HEK293 (cell line): ENCODE results near the gene PPM1F.
"Not testable (repeated sequence)": the region's sequence is repeated elsewhere in the genome, so short reads cannot be mapped to it uniquely, and the experiment has no call there.

Experiments
- CTCF ChIA-PET: fragments of 350-600 bp; formaldehyde crosslinking; extraction: SDS; loops from one replicate; lab custom pipeline; 2021; ENCODE audit warnings: antibody characterized with exemption; lab: Yijun Ruan, JAX
- POLR2A ChIA-PET: fragments of 300-600 bp; formaldehyde crosslinking; extraction: SDS; loops from one replicate; lab custom pipeline; 2020; ENCODE audit warnings: antibody characterized with exemption, inconsistent platforms; lab: Yijun Ruan, JAX
- H3K27ac ChIP-seq: fragments of 200-500 bp; sonication (Bioruptor generic); 2 replicates; pipeline ENCODE4 v1.5.1; 2014; ENCODE audit warnings: low read depth, low read length, control low read depth, inconsistent platforms; ENCODE audit errors: extremely low read depth
- H3K36me3 ChIP-seq, 2 experiments: fragments of 200-500 bp in 1 of 2; sonication (Bioruptor generic) in 1 of 2; 1 replicate in 1 of 2; 2 replicates in 1 of 2; pipeline ENCODE4 v1.5.1; 2014 to 2017; ENCODE audit warnings: inconsistent platforms in 2 of 2, low read length in 2 of 2; ENCODE audit not compliant: control insufficient read depth in 2 of 2, insufficient read depth in 1 of 2
- H3K4me1 ChIP-seq: fragments of 200-500 bp; sonication (Bioruptor generic); 2 replicates; pipeline ENCODE4 v1.5.1; 2014; ENCODE audit warnings: mild to moderate bottlenecking, low read length, inconsistent platforms; ENCODE audit not compliant: control insufficient read depth, insufficient read depth
- H3K4me3 ChIP-seq: 2 replicates; pipeline ENCODE4 v1.5.1; 2011; ENCODE audit warnings: low read depth, mild to moderate bottlenecking, control low read depth, low read length, moderate library complexity
- H3K9me3 ChIP-seq: fragments of 200-500 bp; sonication (Bioruptor generic); 2 replicates; pipeline ENCODE4 v1.5.1; 2014; ENCODE audit warnings: low read depth, low read length, inconsistent platforms; ENCODE audit not compliant: control insufficient read depth, insufficient read depth
- BCL6B ChIP-seq: fragments of 450-650 bp; formaldehyde crosslinking; IDR thresholded peaks from 2 replicates; pipeline ENCODE4 v1.5.1; 2017; ENCODE audit warnings: missing biosample characterization, missing genetic modification characterization
- KLF1 ChIP-seq: fragments of 450-650 bp; formaldehyde crosslinking; IDR thresholded peaks from 2 replicates; pipeline ENCODE4 v1.5.1; 2016; ENCODE audit warnings: missing biosample characterization, missing genetic modification characterization
- PRDM6 ChIP-seq: fragments of 450-650 bp; formaldehyde crosslinking; IDR thresholded peaks from 2 replicates; pipeline ENCODE4 v1.5.1; 2017; ENCODE audit warnings: missing biosample characterization, missing genetic modification characterization
- ZNF350 ChIP-seq: fragments of 450-650 bp; formaldehyde crosslinking; IDR thresholded peaks from 2 replicates; pipeline ENCODE4 v1.5.0; 2017; ENCODE audit warnings: missing biosample characterization, mild to moderate bottlenecking, missing genetic modification characterization
- ZNF37A ChIP-seq: fragments of 450-650 bp; IDR thresholded peaks from 2 replicates; pipeline ENCODE4 v1.5.1; 2018; ENCODE audit warnings: missing biosample characterization, missing genetic modification characterization
- ZNF585B ChIP-seq: fragments of 450-650 bp; formaldehyde crosslinking; IDR thresholded peaks from 2 replicates; pipeline ENCODE4 v1.5.1; 2016; ENCODE audit warnings: missing biosample characterization, missing genetic modification characterization
- ZNF660 ChIP-seq: fragments of 450-650 bp; IDR thresholded peaks from 2 replicates; pipeline ENCODE4 v1.5.1; 2018; ENCODE audit warnings: missing biosample characterization, mild to moderate bottlenecking, missing genetic modification characterization
- TF ChIP-seq, protein P1 (sequence below): fragments of 450-650 bp; formaldehyde crosslinking; conservative IDR thresholded peaks from 2 replicates; pipeline ENCODE4 v1.5.1; 2016; ENCODE audit warnings: low read depth, missing biosample characterization, missing genetic modification characterization
- TF ChIP-seq, protein P2 (sequence below): fragments of 450-650 bp; formaldehyde crosslinking; IDR thresholded peaks from 2 replicates; pipeline ENCODE4 v1.5.1; 2016; ENCODE audit warnings: missing biosample characterization, missing genetic modification characterization

Gene PPM1F

DNA sequence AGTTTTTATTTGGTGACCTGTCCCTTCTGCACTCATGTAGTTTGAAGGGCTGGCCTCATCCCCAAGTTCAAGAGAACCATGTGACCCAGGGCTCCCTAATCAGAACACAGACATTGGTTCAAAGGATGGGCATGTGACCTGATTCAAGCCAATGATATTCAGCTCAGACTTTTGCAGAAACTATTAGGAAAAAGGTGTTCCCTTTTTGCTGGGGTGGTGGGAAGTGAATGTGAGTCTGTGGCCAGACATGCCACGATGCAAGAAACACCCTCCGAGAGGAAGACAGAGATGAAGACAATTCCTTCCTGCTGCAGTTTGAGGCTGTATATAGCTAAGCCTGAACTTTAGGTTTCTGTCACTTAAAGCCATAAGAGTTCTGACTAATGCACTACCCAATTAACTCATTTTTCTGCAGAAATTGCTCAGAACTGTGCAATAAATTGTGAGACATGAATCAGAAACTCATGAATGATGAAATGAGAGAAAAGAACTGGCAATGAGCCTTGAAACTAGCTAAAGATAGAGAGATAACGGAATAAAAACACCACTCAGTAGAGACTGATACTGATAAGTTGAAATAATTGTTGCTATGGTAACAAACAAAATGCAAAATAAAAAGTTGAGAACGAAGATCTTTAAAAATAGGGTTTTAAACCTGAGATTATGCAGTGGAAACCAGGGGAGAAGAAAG lies 76.0 kb downstream of the PPM1F start:
- Histone ChIP-seq H3K27ac (no peak overlapping the region), H3K4me1 (no peaks in the 10 kb centered on the region), H3K36me3 (peaks cover 0 to 3% of the 10 kb centered on the region in 2 experiments; a peak in 1 of 3 replicates), H3K4me3 (no peak overlapping the region), H3K9me3 (no peaks in the 10 kb centered on the region)
- ChIA-PET POLR2A (no interaction called here), CTCF (interaction anchor here (0.7 to 0.9 kb wide), 2 partner anchors 12 to 153 kb away, joined by 5 read pairs; no protein-coding TSS in a partner anchor)
- TF ChIP-seq ZNF350 (tag by site-specific recombination) (no peak), ZNF660 (tag by site-specific recombination) (no peak), BCL6B (tag by site-specific recombination) (no peak), KLF1 (tag by site-specific recombination) (no peak), ZNF37A (tag by site-specific recombination) (no peak), PRDM6 (tag by site-specific recombination) (peak; percentile 48; the same call in 1 of the 2 replicates)
- TF ChIP-seq, protein P1, sequence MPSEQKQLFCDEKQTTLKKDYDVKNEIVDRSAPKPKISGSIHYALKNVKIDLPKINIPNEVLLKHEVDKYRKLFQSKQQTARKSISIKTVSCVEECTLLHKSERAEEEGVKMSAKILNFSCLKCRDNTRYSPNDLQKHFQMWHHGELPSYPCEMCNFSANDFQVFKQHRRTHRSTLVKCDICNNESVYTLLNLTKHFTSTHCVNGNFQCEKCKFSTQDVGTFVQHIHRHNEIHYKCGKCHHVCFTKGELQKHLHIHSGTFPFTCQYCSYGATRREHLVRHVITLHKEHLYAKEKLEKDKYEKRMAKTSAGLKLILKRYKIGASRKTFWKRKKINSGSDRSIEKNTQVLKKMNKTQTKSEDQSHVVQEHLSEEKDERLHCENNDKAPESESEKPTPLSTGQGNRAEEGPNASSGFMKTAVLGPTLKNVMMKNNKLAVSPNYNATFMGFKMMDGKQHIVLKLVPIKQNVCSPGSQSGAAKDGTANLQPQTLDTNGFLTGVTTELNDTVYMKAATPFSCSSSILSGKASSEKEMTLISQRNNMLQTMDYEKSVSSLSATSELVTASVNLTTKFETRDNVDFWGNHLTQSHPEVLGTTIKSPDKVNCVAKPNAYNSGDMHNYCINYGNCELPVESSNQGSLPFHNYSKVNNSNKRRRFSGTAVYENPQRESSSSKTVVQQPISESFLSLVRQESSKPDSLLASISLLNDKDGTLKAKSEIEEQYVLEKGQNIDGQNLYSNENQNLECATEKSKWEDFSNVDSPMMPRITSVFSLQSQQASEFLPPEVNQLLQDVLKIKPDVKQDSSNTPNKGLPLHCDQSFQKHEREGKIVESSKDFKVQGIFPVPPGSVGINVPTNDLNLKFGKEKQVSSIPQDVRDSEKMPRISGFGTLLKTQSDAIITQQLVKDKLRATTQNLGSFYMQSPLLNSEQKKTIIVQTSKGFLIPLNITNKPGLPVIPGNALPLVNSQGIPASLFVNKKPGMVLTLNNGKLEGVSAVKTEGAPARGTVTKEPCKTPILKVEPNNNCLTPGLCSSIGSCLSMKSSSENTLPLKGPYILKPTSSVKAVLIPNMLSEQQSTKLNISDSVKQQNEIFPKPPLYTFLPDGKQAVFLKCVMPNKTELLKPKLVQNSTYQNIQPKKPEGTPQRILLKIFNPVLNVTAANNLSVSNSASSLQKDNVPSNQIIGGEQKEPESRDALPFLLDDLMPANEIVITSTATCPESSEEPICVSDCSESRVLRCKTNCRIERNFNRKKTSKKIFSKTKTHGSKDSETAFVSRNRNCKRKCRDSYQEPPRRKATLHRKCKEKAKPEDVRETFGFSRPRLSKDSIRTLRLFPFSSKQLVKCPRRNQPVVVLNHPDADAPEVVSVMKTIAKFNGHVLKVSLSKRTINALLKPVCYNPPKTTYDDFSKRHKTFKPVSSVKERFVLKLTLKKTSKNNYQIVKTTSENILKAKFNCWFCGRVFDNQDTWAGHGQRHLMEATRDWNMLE (tag by site-specific recombination), result no peak
- TF ChIP-seq, protein P2, sequence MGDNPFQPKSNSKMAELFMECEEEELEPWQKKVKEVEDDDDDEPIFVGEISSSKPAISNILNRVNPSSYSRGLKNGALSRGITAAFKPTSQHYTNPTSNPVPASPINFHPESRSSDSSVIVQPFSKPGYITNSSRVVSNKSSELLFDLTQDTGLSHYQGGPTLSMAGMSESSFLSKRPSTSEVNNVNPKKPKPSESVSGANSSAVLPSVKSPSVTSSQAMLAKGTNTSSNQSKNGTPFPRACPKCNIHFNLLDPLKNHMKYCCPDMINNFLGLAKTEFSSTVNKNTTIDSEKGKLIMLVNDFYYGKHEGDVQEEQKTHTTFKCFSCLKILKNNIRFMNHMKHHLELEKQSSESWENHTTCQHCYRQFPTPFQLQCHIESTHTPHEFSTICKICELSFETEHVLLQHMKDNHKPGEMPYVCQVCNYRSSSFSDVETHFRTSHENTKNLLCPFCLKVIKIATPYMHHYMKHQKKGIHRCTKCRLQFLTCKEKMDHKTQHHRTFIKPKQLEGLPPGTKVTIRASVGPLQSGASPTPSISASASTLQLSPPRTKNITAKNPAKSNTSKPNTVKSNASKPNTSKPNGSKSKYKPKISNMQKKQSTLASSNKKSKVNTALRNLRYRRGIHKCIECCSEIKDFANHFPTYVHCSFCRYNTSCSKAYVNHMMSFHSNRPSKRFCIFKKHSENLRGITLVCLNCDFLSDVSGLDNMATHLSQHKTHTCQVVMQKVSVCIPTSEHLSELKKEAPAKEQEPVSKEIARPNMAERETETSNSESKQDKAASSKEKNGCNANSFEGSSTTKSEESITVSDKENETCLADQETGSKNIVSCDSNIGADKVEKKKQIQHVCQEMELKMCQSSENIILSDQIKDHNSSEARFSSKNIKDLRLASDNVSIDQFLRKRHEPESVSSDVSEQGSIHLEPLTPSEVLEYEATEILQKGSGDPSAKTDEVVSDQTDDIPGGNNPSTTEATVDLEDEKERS (tag by site-specific recombination), result no peak

GRCh38 chr22:21874953-21875352 lies 77.7 kb downstream of the PPM1F start:
- H3K9me3 ChIP-seq, H3K36me3 ChIP-seq, H3K27ac ChIP-seq, H3K4me3 ChIP-seq, POLR2A ChIA-PET, H3K4me1 ChIP-seq: not testable (repeated sequence)
- peak; percentile 53 for TF ChIP-seq ZNF585B (tag by site-specific recombination)
- CTCF ChIA-PET, result interaction anchor here (0.6 kb wide), 1 partner anchor 106 kb away, joined by 3 read pairs; no protein-coding TSS in a partner anchor
